GM18858 (cell line): ENCODE results near the gene GLB1L.
"Not testable (repeated sequence)": the region's sequence is repeated elsewhere in the genome, so short reads cannot be mapped to it uniquely, and the experiment has no call there.

Source experiments
- ATAC-seq: cut with Tn5 transposase; IDR thresholded peaks from one replicate; pipeline ENCODE4 v1.9.1; 2021; ENCODE audit not compliant: unreplicated experiment

The GLB1L gene

DNA sequence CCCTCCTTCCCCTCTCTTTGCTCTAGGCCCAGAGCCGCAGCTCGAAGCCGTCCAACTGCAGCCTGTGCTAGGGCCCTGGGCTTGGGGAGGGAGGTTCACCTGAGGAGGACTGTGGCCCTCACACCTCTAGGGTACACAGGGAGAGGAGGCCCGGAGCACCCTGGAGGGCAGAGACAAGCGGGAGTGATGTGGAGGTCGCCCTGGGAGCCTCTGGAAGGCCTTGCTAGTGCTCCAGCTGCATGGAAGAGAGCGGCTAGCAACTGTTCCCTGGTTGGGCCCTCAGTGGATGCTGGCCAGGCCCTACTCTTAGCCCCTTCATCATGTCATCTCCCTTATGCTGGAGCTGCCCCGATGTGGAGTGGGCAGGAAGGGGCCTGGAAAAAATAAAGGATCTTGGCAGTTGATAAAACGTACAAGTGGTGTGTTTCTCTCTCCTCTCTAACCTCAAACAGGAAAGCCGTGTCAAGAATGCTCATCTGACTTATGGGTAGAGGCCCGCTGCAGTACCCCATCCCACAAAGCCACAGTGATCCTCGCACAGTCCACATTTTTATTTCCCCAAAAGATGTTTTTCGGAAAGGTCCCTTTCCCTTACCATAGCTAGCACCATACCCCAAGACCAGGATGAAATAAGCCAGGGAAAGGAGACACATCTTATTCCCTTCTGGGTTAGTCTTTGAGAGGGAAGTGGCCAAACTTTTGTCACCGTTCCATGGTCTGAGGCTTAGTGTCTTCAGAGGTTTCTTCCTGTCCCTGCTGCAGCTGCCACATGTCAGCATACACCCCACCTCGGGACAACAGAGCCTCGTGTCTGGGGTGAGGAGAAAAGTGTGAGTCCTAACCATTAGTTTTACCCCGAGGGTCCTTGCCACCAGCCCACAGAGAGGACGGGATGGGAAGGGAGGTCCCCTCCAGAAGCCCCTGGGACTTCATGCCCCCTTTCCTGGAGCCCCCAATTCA, 35.7 kb downstream of the GLB1L start:
- no peak for ATAC-seq

DNA sequence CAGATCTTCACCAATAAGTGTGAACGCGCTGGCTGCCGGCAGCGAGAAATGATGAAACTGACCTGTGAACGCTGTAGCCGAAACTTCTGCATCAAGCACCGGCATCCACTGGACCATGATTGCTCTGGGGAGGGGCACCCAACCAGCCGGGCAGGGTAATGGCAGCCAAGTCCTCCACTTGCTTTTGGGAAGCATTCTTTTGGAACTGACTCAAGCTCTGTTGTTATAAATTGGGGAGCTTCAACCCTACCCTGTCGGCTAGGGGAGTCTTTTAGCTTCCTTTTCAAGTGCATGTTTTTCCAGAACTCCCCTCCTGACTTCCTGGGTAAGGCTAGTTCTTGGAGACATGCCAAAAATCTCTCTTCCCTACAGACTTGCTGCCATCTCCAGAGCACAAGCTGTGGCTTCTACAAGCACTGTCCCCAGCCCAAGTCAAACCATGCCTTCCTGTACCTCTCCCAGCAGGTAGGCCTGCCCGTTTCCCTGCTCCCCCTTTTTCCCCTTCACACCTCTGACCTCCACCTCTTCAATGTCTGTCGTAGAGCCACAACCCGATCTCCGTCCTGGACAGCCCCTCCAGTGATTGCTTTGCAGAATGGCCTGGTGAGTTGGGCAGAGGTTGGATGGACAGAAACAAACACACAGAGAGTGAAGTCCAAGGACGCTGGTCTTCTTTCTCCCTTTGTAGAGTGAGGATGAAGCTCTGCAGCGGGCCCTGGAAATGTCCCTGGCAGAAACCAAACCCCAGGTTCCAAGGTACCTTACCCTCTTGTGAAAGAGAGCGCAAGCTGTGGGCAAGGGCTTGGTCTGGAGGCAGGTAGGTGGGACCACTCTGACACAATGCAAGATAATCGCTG, 37.1 kb downstream of the GLB1L start:
- no peak for ATAC-seq

DNA sequence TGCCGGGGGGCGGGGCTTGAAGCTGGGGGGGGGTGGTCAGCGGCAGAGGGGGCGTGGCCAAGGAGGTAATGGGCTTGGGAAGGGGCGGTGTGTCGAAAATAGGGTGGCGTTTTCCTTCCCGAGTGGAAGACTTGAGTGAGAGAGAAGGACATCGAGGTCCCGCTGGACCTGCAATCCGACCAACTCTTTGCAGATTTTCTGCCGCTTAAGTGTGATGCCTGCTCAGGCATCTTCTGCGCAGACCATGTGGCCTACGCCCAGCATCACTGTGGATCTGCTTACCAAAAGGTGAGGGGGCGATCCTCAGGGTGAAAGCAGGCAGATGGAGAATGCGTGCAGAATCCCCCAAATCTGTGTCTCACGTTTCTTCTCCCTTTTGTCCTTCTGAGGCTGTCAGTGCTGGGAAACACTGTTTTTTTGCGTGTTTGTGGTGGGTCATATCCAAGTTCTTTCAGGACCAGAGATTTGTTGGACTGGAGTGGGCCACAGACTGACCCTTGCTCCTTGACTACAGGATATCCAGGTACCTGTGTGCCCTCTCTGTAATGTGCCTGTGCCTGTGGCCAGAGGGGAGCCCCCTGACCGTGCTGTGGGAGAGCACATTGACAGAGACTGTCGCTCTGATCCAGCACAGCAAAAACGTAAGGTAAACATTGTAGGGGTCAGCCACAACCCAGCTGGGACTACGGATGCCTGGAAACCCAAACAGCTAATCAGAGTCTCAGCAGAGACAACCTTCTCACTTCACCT, 37.9 kb downstream of the GLB1L start:
- ATAC-seq: no peak

DNA sequence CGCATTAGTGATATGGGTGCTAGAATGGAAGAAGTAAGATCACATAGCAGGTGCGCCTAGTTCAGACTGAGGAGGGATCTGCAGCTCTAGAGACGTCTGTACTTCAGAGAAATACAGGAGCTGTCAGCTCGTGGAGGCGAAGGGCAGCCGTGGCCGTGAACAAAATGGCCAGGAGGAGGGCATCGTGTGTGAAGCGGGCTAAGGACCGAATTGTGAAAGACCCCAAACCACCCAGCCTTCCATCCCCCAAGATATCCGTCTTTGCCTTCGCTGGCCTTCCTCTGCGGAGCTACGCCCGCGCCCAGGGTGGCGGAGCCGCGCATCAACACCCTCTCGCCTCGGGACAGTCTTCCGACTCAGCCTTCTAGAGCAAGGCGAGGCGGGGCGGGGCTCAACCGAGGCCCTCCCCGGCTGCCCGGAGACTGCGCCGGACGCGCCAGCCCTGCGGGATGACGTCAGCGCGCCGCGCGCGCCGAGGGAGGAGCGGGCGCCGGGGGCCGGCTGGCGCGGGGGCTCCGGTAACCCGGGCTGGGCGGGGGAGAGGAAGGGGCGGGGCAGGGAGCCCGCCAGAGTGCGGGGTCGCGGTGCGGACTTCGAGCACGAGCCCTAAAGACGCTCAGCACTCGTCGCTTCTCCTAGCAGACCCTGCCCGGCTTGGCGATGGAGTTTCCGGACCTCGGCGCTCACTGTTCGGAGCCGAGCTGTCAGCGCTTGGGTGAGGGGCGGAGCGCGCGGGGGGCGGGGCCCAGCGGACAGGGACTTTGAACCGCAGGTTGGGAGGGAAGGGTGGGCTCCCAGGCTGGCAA, 38.7 kb downstream of the GLB1L start, which contains the start of gene ZFAND2B:
Gene ZFAND2B (plus strand): TSS at position 455 of the 806 bp plus-strand sequence. CDS start 206 bp downstream, at position 661.
- ATAC-seq: peak; percentile 92

DNA sequence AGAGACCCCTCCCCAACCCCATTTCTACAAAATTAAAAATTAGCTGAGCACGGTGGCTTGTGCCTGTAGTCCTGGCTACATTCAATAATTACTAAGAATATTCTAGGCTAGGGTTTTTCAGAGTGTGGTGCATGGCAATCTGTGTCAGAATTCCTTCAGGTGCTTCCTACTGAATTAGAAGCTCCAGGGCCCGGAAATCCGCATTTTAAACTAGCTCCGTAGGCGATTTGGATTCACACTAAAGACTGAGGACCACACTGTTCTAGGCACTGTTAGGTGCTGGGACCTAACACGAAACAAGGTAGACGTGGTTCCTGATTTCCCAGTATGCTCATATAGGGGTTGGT, 39.3 kb downstream of the GLB1L start:
- ATAC-seq: no peak

DNA sequence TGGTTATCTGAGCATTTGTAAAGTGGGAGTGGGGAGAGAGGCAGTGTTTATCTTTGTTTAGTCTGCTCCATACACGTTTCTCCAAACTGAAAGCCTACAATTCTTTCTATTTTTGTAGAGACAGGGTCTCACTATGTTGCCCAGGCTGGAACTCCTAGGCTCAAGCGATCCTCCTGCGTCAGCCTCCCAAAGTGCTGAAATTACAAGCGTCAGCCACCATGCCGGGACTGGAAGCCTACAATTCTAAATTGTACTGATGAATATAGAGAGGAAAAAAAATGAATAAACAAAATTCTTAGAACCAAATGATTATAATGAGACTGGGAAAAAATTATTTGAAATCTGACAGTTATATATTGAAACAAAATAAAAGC, 40.1 kb downstream of the GLB1L start:
- no peak for ATAC-seq

DNA sequence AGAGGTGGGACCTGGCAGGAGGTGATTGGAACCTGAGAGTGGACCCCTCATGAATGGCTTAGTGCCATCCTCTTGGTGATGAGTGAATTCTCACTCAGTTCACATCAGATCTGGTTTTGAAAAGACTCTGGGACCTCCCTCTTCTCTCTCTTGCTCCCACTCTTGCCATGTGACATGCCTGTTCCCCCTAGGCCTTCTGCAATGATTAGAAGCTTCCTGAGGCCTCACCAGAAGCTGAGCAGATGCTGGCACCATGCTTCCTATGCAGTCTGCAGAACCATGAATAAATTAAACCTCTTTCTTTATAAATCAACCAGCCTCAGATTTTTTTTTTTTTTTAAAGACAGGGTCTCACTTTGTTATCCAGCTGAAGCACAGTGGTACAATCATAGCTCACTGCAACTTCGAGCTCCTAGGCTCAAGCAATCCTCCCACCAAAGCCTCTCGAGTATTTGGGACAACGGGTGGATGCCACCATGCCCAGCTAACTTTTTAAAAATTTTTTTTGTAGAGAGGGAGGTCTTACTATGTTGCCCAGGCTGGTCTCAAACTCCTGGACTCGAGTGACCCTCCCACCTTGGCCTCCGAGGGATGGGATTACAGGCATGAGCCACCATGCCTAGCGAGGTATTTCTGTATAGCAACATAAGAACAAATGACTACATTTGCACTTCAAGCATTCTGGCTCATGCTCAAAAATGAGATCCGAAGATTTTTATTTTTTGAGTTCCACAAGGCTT, 40.6 kb downstream of the GLB1L start:
- no peak for ATAC-seq

DNA sequence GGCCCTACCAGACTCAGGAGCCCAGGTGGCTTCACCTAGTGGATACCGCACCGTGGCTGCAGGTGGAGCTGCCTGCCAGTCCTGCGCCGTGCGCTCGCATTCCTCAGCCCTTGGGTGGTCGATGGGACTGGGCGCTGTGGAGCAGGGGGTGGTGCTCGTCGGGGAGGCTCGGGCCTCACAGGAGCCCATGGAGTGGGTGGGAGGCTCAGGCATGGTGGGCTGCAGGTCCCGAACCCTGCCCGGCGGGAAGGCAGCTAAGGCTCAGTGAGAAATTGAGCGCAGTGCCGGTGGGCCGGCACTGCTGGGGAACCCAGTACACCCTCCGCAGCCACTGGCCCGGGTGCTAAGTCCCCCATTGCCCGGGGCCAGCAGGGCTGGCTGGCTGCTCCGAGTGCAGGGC, 43.9 kb downstream of the GLB1L start:
- not testable (repeated sequence) for ATAC-seq

DNA sequence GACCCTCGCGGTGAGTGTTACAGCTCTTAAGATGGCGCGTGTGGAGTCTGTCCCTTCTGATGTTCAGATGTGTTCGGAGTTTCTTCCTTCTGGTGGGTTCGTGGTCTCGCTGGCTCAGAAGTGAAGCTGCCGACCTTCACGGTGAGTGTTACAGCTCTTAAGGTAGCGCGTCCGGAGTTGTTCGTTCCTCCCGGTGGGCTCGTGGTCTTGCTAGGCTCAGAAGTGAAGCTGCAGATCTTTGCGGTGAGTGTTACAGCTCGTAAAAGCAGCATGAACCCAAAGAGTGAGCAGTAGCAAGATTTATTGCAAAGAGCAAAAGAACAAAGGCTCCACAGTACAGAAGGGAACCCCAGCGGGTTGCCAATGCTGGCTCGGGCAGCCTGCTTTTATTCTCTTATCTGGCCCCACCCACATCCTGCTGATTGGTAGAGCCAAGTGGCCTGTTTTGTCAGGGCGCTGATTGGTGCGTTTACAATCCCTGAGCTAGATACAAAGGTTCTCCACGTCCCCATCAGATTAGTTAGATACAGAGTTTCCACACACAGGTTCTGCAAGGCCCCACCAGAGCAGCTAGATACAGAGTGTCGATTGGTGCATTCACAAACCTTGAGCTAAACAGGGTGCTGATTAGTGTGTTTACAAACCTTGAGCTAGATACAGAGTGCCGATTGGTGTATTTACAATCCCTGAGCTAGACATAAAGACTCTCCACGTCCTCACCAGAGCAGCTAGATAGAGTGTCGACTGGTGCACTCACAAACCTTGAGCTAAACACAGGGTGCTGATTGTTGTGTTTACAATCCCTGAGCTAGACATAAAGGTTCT, 44.5 kb downstream of the GLB1L start:
- not testable (repeated sequence) for ATAC-seq

DNA sequence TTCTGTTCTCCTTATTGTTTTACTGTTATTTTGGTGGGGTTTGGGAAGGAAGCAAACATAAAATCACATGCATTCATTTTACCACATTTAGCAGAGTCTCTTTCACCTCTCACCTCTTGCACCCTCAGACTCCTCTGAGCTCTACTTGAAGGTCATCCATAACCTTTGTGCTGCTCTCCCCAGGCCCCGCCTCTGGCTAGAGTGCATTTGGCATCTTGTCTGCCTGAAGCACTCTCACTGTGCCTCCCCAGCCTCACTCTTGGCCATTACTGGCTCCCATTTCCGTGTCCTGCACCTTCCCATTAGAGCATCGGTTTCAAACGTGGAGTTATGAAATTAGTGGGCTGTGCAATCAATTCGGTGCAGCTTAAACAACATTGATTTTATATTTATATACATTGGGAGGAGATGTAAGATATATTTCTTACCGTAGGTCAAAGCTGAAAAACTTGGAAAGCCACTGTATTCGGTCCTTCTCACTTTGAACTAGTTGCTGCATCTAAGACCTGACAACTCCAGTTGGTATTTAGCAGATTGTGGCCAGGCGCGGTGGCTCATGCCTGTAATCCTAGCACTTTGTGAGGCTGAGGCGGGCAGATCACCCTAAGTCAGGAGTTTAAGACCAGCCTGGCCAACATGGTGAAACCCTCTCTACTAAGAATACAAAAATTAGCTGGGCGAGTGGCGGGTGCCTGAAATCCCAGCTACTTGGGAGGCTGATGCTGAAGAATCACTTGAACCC, 45.6 kb downstream of the GLB1L start:
- no peak for ATAC-seq

DNA sequence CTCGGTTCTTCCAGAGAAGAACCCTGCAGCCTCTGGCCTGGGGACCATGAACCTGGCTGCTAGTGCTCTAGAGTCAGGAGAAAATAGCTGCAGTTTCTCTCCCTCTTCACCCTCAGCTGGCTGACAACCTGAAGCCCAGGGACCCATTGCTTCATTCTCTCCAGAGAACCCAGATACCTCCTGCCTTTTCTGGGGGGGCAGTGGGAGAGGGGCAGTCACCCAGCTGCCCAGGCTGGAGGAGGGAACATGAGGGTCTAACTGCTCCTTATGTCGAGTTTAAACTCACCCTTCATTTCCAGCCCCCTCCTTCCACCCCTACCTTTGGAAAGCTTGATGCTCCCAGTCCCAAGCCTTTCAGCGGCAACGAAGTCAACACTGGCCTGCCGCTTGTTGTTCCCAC, 46.3 kb downstream of the GLB1L start:
- no peak for ATAC-seq

DNA sequence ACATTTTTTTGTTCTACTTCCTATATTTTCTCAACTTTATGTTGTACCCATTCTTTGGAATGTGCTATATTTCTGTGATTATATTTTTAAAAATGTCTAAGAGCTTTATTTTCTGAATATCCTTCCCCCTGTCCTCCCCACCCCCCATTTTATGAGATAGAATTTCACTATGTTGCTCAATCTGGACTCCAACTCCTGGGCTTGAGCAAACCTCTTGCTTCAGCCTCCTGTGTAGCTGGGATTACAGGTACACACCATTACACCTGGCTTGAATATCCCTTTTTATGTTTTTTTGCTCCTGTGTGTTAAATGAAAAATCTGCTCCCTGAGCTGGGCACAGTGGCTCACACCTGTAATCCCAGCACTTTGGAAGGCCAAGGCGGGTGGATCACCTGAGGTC, 47.9 kb downstream of the GLB1L start:
- ATAC-seq: no peak

DNA sequence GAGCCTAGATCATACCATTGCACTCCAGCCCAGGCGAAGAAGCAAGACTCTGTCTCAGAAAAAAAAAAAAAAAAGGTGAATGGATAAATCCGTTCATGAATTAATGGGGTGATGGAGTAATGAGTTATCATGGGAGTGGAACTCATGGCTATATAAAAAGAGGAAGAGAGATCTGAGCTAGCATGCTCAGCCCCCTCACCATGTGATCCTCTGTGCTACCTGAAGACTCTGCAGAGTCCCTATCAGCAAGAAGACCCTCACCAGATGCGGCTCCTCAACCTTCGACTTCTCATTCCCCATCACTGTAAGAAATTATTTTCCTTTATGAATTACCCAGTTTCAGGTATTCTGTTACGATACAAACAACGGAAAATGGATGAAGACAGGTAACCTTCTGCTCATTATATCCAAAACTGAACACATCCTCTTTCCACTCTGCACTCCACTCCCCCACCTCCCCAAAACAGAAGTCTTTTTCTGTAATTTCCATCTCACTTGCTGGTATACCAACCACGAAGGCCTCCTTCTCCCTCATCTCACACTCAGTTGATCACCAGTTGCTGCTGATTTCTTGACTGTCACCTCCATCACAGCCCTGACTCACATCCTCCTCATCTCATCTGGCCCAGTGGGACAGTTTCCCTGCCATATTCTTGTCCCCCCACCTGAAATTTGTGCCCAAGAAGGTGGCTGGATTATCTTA, 58.3 kb downstream of the GLB1L start:
- no peak for ATAC-seq
